Measurements from ENCODE around the gene NADK2.
"Not testable (repeated sequence)": the region's sequence is repeated elsewhere in the genome, so short reads cannot be mapped to it uniquely, and the experiment has no call there.

NADK2 gene, protein sequence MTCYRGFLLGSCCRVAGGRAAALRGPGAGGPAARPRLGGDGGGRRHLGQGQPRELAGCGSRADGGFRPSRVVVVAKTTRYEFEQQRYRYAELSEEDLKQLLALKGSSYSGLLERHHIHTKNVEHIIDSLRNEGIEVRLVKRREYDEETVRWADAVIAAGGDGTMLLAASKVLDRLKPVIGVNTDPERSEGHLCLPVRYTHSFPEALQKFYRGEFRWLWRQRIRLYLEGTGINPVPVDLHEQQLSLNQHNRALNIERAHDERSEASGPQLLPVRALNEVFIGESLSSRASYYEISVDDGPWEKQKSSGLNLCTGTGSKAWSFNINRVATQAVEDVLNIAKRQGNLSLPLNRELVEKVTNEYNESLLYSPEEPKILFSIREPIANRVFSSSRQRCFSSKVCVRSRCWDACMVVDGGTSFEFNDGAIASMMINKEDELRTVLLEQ

DNA sequence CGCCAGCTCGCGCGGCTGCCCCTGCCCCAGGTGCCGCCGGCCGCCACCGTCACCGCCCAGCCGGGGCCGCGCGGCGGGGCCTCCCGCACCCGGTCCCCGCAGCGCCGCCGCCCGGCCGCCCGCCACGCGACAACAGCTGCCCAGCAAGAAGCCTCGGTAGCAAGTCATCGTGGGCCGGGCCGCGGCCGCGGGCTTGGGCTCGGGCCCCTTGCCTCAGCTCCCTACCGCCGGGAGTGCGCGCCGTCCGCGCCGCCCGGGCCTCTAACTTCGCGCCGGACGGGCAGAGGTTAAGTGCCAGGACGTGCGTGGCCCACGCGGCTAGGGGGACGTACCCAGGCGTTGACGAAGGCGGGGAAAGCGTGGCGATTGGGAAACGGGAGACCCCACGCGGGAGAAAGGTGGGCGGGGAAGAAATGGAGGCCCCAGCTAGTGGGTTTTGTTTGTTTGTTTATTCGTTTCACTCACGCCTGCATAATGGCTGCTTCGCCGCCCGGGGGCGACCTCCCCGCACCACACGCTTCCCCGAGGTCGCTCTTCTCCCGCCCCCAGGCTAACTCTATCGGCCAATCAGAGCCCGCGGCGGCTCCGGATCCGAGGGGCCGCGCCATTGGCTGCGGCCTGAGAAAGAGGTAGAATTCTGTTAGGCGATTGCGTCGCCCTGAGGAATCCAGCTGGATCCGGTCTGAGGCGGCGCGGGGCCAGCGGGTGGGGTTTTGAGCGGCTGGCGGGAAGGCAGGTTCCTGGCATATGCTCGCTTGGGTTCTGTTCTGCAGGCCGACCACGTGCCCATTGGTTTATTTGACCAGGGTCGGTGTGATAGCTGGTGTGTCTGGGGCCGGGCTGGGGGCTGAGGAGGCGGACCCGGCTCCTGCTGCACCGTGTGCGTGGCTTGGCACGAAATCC lies at the start of gene NADK2:
Gene NADK2 (minus strand): TSS at position 295 of the 903 bp plus-strand sequence. CDS start 127 bp downstream, at position 168.
- peak; percentile 88 for DNase-seq (ENCODE audit: low read depth)

DNA sequence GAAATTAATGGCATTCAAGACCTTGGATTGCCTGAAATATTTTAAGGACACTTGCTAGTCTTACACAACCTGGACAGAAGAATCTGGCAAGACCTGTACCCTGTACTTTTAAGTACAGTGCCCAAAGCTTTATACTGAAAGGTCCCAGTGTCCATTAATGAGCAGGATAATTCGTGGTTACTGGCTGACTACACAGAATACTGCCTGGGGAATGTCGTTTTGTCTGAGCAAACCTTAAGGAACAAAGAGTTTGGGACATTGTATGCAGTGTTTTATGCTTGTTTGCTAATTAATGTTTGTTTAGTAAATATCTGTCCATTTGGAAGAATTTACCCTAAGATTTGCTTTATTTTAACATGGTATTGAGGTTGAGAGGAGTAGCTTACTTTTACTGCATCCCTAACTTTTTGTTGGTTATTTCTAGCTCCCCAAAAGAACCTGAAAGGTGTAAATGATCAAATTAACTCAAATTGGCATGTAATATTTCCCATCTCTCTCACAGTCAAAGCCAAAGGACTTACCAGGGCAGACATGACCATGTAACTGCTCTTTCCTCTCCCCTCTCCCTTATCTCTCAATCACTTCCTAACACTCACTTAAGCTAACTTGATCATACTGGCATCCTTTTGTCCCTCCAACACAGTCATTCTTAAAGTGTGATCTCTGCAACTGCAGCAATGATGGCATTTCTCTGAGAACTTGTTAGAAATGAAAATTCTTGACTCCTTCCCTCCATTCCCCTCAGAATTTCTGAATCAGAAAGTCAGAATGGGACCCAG lies 44.3 kb upstream of the NADK2 start:
- DNase-seq (ENCODE audit: low read depth), result no peak

DNA sequence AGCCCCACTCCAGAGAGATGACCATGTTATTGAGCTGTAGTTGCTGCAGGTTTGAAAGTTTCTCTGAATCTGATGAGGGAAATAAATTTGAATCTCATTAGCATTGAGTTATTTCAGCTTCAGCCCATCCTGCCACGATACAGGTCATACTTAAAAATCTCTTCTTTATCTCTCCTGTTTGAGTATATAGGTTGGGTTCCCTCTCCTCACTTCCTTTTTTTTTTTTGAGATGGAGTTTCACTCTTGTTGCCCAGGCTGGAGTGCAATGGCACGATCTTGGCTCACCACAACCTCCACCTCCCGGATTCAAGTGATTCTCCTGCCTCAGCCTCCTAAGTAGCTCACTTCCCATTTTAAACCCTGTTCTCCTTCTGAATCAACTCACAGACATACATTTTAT lies 42.0 kb upstream of the NADK2 start:
- not testable (repeated sequence) for DNase-seq (ENCODE audit: low read depth)

DNA sequence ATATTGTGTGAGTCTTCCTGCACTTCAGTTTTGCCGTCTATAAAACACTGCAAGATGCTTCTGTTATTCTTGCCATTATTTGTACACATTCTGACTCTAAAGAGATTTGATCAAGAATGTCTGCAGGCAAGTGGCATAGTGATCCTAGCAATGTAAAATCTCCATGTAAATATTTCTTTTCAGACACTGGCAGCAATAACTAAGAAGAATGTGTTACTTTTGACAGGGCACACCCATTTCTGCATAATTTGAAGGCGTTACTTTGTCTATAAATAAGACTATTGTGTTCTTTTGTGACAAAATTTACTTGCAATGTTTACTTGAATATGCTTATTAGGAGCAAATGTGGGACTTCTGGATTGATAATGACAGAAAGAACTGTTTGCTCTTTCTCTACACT lies 39.9 kb upstream of the NADK2 start:
- DNase-seq (ENCODE audit: low read depth), result no peak

DNA sequence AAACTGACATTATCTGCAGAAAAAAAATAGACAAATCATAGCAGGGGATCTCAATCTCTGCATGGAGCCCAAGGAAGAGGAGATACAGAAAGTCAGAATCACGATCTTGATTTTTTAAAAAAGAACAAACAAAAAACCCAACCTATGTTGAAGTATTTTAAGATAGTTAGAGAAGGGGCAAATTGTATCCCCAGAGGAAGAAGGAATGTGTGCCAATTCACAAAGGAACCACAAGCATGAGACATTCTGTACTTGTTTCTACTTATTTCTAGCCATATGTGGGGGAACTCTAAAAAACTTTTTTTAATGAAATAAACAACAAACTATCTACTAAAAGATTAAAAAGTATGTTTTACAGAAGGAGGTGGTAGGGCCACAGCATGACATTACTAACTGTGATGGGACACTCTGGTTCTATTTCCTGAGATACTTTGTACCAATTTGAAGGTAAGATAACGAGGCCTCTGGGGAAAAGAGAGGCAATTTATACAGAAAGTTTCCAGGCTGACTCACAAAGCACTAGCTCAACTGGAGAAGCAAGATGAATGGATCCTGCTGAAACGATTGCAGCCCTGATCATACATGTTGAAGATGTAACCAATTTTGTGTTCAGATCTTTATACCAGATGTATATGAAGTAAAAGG lies 37.5 kb upstream of the NADK2 start:
- no peak for DNase-seq (ENCODE audit: low read depth)

DNA sequence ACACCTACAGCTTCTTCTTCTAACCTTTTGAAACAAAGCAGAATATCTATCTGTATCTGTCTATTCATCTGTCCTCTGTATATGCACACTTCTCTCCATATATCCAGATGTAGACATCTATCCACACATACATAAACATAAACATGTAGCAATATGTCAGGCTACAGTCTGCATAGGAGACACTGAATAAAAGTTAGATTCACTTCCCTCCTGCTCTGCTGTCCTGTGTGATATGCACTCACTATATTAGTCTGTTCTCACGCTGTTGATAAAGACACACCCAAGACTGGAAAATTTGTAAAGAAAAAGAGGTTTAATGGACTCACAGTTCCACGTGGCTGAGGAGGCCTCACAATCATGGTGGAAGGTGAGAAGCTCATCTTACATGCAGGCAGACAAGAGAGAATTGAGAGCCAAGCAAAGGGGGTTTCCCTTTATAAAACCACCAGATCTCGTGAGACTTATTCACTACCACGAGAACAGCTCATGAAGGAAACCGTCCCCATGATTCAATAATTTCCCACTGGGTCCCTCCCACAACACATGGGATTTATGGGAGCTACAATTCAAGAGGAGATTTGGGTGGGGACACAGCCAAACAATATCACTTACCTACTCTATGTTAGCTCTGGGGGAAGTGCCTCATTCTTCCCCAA lies 35.9 kb upstream of the NADK2 start:
- DNase-seq (ENCODE audit: low read depth), result no peak

DNA sequence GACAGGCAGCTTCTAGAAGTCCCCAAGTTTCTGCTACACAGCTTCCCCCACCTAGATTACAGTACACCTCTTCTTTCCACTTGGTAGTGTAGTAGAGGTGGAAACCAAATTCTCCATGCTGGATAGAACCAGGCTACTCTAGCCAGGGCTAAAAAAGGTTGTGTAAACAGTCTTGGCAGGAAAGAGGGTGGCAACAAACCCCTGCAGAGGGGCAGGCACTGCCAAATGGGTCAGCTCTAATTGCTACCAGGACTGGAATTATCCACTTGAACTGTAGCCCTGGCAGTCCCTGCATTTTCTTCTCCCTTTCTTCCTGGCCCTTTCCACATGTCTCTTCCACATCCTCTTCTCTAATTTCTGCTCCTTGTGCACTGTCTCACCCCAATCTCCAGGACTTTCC lies 35.1 kb upstream of the NADK2 start:
- no peak for DNase-seq (ENCODE audit: low read depth)

DNA sequence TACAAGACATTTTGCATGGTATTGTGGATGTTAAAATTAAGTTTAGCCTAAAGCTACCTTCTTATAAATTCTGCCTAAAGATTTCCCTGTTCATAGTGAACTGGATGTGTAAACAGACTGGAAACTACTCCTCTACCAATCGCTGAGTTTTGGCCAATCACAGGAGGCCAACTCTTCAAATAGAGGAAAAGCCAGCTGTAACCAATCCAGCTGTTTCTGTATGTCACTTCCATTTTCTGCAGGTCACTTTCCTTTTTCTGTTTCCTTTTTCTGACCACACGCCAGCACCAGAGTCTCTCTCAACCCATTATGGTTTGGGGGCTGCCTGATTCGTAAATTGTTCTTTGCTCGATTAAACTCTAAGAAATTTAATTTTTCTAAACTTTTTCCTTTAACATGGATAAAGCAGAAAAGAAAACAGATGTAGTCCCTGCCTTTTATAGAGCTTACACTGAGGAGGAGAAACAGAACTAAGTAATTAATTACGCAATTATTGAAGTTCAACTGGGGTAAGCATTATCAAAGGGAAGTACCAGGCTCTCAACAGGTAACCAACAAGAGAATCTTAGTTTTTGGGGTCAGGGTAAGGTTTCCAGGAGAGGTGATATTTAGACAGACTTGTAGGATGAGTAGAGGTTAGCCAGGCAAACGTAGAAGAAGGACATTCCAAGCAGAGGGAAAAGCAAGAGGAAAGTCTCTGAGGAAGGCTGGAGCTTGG lies 32.2 kb upstream of the NADK2 start:
- no peak for DNase-seq (ENCODE audit: low read depth)

DNA sequence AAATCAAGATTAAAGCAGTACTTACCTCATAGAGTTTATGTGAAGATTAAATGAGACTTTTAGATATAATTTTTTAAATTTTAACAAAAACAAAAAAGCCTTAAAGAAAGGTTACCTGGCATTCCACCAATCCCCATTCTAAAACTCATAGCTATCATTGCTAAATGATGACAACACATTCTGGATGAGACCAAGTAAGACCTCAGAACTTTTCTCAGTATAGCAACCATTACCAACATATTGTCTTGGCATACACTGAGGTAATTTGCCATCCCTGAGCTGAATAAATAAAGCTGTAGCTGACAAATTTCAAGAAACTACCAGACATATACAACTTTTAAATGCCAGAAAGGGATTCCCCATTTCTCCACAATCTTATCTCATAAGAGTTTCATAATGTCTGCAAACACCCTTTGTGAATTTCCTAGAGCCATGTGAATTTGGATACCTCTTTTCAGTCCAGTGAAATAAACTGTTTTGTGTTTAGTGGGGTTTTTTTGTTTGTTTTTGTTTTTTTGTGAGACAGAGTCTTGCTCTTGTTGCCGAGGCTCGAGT lies 30.5 kb upstream of the NADK2 start:
- no peak for DNase-seq (ENCODE audit: low read depth)

DNA sequence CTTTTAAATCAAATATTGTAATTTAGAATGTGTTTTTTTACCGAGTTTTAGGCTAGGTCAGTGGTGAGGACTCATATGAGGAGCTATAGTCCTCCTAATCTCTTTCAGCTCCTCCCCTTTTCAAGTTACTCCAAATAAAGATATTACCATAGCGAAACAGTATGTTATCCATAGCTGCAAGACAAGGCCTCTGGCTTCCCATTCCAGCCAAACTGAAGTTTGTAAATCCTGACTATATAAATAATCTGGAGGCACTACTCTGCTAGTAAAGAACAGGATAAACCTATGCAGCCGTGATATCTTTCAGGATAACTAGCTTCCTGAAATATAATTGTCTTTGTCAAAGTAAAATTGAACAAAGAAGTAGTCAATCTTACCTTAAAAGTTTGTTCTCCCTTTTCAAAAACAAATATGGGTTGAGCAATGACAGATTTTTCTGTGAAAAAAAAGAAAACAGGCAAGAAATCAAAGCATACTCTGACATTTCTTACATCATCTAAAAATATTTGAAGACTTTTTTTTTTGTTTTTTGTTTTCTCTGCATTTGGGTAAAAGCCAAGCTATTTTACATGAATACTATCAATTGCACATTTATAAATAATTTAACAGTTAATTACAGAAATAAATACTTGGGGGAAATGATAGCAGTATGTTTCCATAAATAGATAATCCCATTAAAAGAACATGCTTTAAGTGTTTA lies 29.3 kb upstream of the NADK2 start:
- no peak for DNase-seq (ENCODE audit: low read depth)

DNA sequence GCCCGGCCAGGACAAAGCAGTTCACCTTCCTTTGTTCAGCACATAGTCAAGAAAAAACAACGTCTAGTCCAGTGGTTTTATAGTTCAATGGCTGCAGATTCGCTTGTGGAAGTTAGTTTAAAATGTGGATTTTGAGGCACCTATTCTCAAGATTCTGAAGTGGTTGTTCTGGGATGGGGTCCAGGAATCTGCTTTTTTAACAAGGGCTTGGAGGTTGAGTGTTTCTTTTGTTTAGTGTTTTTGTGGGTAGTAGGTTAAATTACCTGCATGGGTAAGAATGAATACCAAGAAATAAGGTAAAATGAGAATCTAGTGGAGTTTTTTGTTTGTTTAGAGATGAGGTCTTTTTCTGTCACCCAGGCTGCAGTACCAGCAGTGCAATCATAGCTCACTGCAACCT lies 28.4 kb upstream of the NADK2 start:
- no peak for DNase-seq (ENCODE audit: low read depth)

DNA sequence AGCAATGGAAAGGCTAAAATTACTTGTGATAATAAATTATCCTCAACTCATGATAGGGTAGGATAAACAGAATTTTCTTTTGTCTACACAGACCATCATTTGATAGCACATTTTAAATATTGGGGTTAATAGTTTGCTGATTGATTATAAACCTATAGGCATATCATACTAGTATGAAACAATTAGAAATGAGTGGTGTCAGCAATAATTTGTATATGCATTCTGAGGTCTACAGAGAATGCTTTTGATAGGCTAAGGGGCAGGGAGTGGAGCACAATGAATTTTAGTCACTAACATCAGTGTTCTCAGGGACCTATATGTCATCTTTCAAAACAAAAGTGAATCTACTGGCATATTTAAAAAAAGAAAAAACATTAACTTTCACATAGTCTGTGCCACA lies 27.8 kb upstream of the NADK2 start:
- DNase-seq (ENCODE audit: low read depth), result no peak

DNA sequence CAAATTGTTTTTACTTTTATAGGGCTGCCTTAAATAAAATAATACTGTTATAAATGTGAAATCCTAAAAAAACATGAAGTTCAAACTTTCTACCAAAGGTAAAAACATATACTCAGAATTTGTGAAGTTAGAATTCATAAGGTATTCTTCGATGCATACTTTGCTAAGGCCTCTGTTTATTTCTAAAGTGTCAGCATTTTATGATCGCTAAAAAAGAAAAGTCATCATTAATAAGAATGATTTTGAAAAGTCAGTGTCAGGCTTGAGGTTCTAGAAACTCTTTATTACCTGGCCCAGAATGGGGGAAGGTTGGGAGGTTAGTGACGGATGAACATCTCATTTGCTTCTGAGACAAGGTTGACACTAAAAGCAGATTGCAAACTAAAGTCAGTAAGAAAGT lies 26.2 kb upstream of the NADK2 start:
- DNase-seq (ENCODE audit: low read depth), result no peak

DNA sequence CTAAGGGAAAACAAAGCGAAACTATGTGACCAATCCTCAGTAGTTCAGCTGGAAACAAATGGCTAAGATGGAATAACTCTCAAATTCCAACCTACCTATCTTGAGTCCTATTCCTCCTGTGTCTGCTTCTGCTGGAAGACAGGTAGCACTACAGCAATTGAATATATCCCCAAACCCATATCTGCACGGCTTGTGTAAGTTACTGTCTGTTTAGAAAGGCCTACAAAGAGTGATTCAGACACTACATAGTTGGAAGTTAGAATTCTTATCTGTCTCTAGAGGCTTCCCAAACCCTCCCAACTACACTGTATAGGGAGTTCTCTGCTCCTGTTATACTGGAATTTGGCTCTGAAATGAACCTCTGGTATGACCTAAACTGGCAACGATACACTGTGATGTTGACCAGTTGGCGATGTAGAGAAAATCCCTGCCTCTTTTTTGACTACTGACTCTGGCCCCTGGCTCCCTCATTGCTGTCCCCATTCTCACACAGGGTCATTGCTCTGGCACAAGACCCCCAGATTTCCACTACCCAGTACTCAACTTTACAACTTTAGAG lies 22.6 kb upstream of the NADK2 start:
- DNase-seq (ENCODE audit: low read depth), result no peak

DNA sequence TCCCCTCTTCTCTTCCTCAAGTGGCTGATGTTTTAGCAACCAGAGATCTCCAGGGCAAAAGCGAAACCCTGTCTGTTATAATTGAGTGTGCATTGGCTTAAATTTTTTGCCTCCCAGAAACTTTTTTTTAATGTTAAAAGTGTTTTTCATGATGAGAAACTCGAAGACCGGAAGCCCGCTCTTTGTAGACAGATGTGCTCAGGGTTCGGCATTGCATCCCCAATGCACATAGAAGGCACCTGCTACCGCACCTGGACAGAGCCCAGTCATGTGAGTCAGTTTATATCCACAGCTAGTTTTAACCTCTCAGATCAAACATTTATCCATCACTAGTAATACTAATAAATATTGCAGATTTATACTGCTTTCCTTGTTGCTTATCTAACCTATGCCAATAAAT lies 19.5 kb upstream of the NADK2 start:
- DNase-seq (ENCODE audit: low read depth), result no peak

DNA sequence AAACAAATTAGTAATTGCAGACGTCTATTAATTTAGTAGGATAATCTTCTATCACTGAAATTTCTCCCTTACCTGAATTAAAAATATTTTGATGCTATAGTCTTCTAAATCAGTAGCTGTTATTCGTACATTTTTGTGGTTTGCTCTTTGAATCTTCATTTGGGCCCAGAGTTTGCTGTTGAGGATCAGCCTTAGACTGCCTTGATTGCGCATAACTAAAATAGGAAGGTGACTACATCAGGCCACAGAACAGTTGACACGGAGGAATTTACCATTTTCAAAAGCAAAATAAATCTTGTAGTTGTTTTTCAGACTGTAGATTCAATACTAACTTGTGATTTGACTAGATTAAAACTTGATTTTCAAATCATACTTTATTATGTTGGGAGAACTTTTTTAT lies 11.8 kb upstream of the NADK2 start:
- DNase-seq (ENCODE audit: low read depth), result no peak

DNA sequence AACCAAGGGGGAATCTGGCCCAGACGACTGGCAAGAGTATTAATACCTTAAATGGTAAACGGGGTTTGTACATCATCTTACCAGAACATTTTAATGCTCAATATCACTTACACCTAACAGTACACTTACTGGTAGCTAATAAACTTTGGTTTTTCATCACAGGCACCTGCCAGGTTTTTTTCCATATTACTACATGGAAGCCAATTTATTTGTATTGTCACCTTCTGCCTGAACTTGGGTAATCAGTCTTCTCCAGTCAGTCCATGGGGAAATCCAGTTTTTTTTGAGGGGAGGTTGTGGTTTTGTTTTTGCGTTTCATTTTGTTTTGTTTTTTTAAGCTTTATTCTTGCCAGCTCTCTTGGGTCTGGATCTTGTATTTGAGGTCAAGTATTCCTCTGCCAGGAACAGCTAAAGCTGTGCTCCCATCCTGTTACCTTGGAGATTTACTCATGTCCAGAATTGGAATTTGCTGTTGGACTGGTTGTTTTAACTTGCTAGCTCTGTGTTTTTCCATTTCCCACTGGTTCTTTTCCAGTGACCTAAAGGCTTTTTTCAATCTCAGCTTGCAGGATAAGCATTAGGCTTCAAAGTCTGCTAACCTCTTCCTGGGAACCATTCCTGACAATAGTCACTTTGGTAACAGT lies 11.1 kb upstream of the NADK2 start:
- DNase-seq (ENCODE audit: low read depth), result no peak

DNA sequence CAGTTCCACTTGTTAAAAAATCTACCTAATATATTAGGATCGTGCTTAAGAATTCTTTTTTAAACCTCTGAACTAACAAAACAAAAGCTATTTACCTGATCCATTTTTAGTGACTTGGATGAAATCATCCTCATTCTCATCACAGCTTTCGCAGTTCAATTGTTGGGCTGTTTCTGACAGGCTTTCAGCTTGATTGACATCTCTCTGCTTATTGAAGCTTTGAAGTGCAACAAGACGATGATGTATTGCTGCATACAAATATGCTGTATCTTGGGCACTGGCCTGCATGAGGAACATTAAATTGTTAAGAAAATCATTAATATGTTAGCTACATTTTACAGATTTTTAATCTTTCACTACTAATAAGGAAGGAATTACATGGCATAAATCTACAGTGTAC lies 9.5 kb upstream of the NADK2 start:
- DNase-seq (ENCODE audit: low read depth), result no peak

DNA sequence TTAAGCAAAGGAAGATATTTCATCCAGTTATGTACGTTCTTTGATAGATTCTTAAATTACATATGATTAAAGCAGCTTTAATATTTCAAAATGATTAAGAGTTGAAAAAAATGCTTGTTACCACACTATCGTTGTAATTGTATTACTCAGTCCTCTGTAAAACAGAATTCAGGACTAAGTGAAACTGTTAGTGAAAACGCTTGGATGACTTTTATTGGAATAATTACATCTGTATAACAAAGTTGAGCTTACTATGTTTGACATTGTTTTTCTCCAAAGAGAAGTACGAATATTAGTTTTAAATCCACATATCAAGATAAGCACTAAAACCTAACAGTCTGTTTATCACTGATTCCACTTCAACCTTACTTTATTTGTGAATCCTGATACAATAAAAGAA lies 8.7 kb upstream of the NADK2 start:
- no peak for DNase-seq (ENCODE audit: low read depth)
